Endothelial cell of umbilical vein (primary cell): ENCODE measurements around the gene MORC4. TPM values are rescaled to one million over a fixed set of nuclear protein-coding genes. Genes with fewer than 3 reads are reported as not detected.

Source experiments
- BruUV-seq: library from RNA; stranded (reverse); fragments of 400-500 nt; replicated peaks from 2 replicates; lab custom pipeline; 2021; lab: Mats Ljungman, UMichigan
- CTCF ChIA-PET: fragments of 300-600, 350-600 bp; sonication (Branson Sonifier 250); formaldehyde crosslinking; loops from one replicate; lab custom pipeline; 2021; ENCODE audit warnings: antibody characterized with exemption, inconsistent platforms; lab: Charles Lee
- POLR2A ChIA-PET: fragments of 300-600, 350-600 bp; sonication (Branson Sonifier 250); formaldehyde crosslinking; loops from one replicate; lab custom pipeline; 2021; ENCODE audit warnings: antibody characterized with exemption, inconsistent platforms; lab: Charles Lee
- DNase-seq: peaks from one replicate; pipeline ENCODE4 v3.0.0-alpha.2; 2011; ENCODE audit warnings: low read depth, low spot score
- FAIRE-seq: peaks from 2 replicates; lab custom pipeline; 2011; peaks lifted over from hg19 to GRCh38; lab: Jason Lieb, UNC
- H2AFZ ChIP-seq: 2 replicates; pipeline ENCODE4 v1.6.0; 2012; ENCODE audit warnings: low read depth, low read length, control low read depth, inconsistent platforms
- H3K27ac ChIP-seq: 2 replicates; pipeline ENCODE4 v1.5.1; 2011; ENCODE audit warnings: low read depth, mild to moderate bottlenecking, control low read depth, low read length, moderate library complexity; ENCODE audit not compliant: insufficient read depth
- H3K27me3 ChIP-seq, 2 experiments: 2 replicates each; pipeline versions ENCODE4 v1.6.0 to v1.6.1; 2011; ENCODE audit warnings: low read length in 2 of 2, mixed read lengths in 1 of 2; ENCODE audit not compliant: control insufficient read depth in 2 of 2, insufficient read depth in 2 of 2
- H3K36me3 ChIP-seq, 2 experiments: 2 replicates in 1 of 2; 3 replicates in 1 of 2; pipeline ENCODE4 v1.5.1; 2011; ENCODE audit warnings: low read length in 2 of 2, mild to moderate bottlenecking in 1 of 2, moderate library complexity in 1 of 2; ENCODE audit not compliant: control insufficient read depth in 2 of 2, insufficient read depth in 2 of 2; ENCODE audit errors: extremely low read depth in 1 of 2
- H3K4me1 ChIP-seq: 3 replicates; pipeline ENCODE4 v1.5.1; 2011; ENCODE audit warnings: mild to moderate bottlenecking, low read length; ENCODE audit not compliant: control insufficient read depth, insufficient read depth; ENCODE audit errors: extremely low read depth
- H3K4me2 ChIP-seq: 2 replicates; pipeline ENCODE4 v1.6.1; 2011; ENCODE audit warnings: low read length, control low read depth, mixed read lengths; ENCODE audit not compliant: insufficient read depth
- H3K4me3 ChIP-seq, 3 experiments: fragments of 200-600 bp in 1 of 3; sonication (generic), shearing (Covaris generic) in 1 of 3; replicated peaks in 1 of 3; 2 replicates each; pipeline ENCODE4 v1.5.1; 2011 to 2016; ENCODE audit warnings: control low read depth in 3 of 3, low read length in 3 of 3, mild to moderate bottlenecking in 2 of 3, inconsistent platforms in 1 of 3, low read depth in 1 of 3, moderate library complexity in 1 of 3; ENCODE audit not compliant: insufficient read depth in 1 of 3
- H3K79me2 ChIP-seq: 2 replicates; pipeline ENCODE4 v1.6.0; 2012; ENCODE audit warnings: low read length, inconsistent platforms; ENCODE audit not compliant: control insufficient read depth, insufficient read depth
- H3K9ac ChIP-seq: replicated peaks from 2 replicates; pipeline ENCODE3; 2011; ENCODE audit warnings: low read length, control low read depth; ENCODE audit not compliant: insufficient read depth; ENCODE audit errors: extremely low read depth
- H3K9me1 ChIP-seq: replicated peaks from 3 replicates; pipeline ENCODE4 v1.6.0; 2011; ENCODE audit warnings: mild to moderate bottlenecking, low read length; ENCODE audit not compliant: control insufficient read depth, insufficient read depth; ENCODE audit errors: extremely low read depth
- H3K9me3 ChIP-seq: replicated peaks from 2 replicates; pipeline ENCODE4 v1.5.1; 2012; ENCODE audit warnings: low read length, inconsistent platforms; ENCODE audit not compliant: control insufficient read depth, insufficient read depth
- H4K20me1 ChIP-seq: replicated peaks from 2 replicates; pipeline ENCODE3; 2011; ENCODE audit warnings: mild to moderate bottlenecking, low read length; ENCODE audit not compliant: control insufficient read depth, insufficient read depth; ENCODE audit errors: extremely low read depth
- MAX ChIP-seq: IDR thresholded peaks from 2 replicates; pipeline ENCODE4 v1.6.1; 2011; ENCODE audit not compliant: insufficient read depth, insufficient read length
- MYC ChIP-seq: IDR thresholded peaks from one replicate; pipeline ENCODE4 v1.6.1; 2011; ENCODE audit warnings: mild to moderate bottlenecking, low read depth, low read length
- POLR2AphosphoS5 ChIP-seq: IDR thresholded peaks from 2 replicates; pipeline ENCODE4 v1.6.1; 2012; ENCODE audit warnings: low read depth, mild to moderate bottlenecking, control low read depth, low read length, moderate library complexity; ENCODE audit not compliant: insufficient read depth
- dilution Hi-C: fragments of 300-500 bp; cut with MboI; formaldehyde crosslinking; loops from one replicate; pipeline ENCODE4 v1.15.0; 2019; ENCODE audit warnings: low sequenced_read_pairs; ENCODE audit not compliant: extremely low pct_ligation_motif_present
- intact Hi-C: fragments of 100-400 bp; cut with micrococcal nuclease; formaldehyde crosslinking; loops from one replicate; pipeline ENCODE4 v1.10.0; 2022
- polyA plus RNA-seq, 4 experiments: library from polyadenylated mRNA; depleted of rRNA in 3 of 4; stranded (reverse) in 3 of 4; unstranded in 1 of 4; fragments of >200 nt; gene quantifications; 2 replicates each; pipeline versions ENCODE4 v1.2.1 to v1.2.3, GENCODE V29; 2011 to 2012; ENCODE audit warnings: missing spikeins in 1 of 4
- total RNA-seq: library from RNA; stranded (reverse); gene quantifications from 2 replicates; pipeline ENCODE4 v1.2.3, GENCODE V29; 2021

MORC4 gene
- total and polyA plus RNA-seq, 2 donors (not counting 3 experiments of a cell fraction or from before 2014, with no cell fraction given) = 4.3 to 12.0 TPM

- intact Hi-C loops (no loop called here), dilution Hi-C loops (no loop called here)
- Histone ChIP-seq H3K4me1 (no peaks in the 10 kb centered on the region), H2AFZ (no peak overlapping the region), H3K4me3 (no peak overlapping the region), H3K27me3 (no peaks in the 10 kb centered on the region), H3K79me2 (no peaks in the 10 kb centered on the region), H3K27ac (no peak overlapping the region), H3K4me2 (no peak overlapping the region), H3K9me3 (no peaks in the 10 kb centered on the region), H3K9me1 (no peaks in the 10 kb centered on the region), H3K9ac (no peak overlapping the region), H4K20me1 (no peaks in the 10 kb centered on the region), H3K36me3 (no peaks in the 10 kb centered on the region)
- TF ChIP-seq MYC = no peak
- no peak for TF ChIP-seq MAX
- POLR2A ChIA-PET = no interaction called here
- no peak for DNase-seq
- CTCF ChIA-PET = interaction anchor here (1.0 to 2.4 kb wide), 3 partner anchors 11 to 141 kb away, joined by 3 to 9 read pairs (median 4); no protein-coding TSS in a partner anchor
- BruUV-seq = no TSS peak
- FAIRE-seq = no peak
Observed at GRCh38 chrX:107014936-107015335, 14.9 kb upstream of the MORC4 start.

GRCh38 chrX:107008034-107008433 lies 8.0 kb upstream of the MORC4 start:
- CTCF ChIA-PET = no interaction called here
- dilution Hi-C loops = no loop called here

More at GRCh38 chrX:107008034-107008433, 8.0 kb upstream of the MORC4 start:
- no peak for DNase-seq
- Histone ChIP-seq H3K4me2 (no peak overlapping the region), H3K4me3 (no peak overlapping the region), H3K4me1 (no peaks in the 10 kb centered on the region), H3K27me3 (no peaks in the 10 kb centered on the region), H4K20me1 (no peaks in the 10 kb centered on the region), H3K9me1 (no peaks in the 10 kb centered on the region), H3K27ac (no peak overlapping the region), H2AFZ (no peak overlapping the region), H3K9me3 (no peaks in the 10 kb centered on the region), H3K79me2 (no peaks in the 10 kb centered on the region), H3K9ac (no peak overlapping the region), H3K36me3 (no peaks in the 10 kb centered on the region)
- POLR2A ChIA-PET = no interaction called here
- intact Hi-C loops = no loop called here
- TF ChIP-seq POLR2AphosphoS5 = no peak
- BruUV-seq = no TSS peak
- FAIRE-seq = no peak
